Right forelimb (tissue), 1 donor: ENCODE measurements around the gene VSIG4.
"Not testable (repeated sequence)": the region's sequence is repeated elsewhere in the genome, so short reads cannot be mapped to it uniquely, and the experiment has no call there.

Experiments
- DNase-seq: peaks from one replicate; pipeline ENCODE4 v3.0.0-alpha.2; 2018

VSIG4 gene

GRCh38 chrX:66007851-66008250, 32.0 kb downstream of the VSIG4 start:
- DNase-seq = no peak

- no peak for DNase-seq
Measured at GRCh38 chrX:66005830-66006449, 33.9 kb downstream of the VSIG4 start.

- DNase-seq = no peak
Measured at GRCh38 chrX:66004928-66005829, 34.7 kb downstream of the VSIG4 start.

GRCh38 chrX:66002824-66003680, 36.8 kb downstream of the VSIG4 start:
- DNase-seq = no peak

- no peak for DNase-seq
Measured at GRCh38 chrX:66001596-66001995, 38.3 kb downstream of the VSIG4 start.

- no peak for DNase-seq
Measured at GRCh38 chrX:66000628-66001272, 39.1 kb downstream of the VSIG4 start.

- no peak for DNase-seq
Measured at GRCh38 chrX:66000178-66000577, 39.7 kb downstream of the VSIG4 start.

- DNase-seq = no peak
Measured at GRCh38 chrX:65999563-66000148, 40.2 kb downstream of the VSIG4 start.

GRCh38 chrX:65999029-65999562, 40.8 kb downstream of the VSIG4 start:
- DNase-seq = no peak

- DNase-seq = no peak
Measured at GRCh38 chrX:65997978-65998717, 41.7 kb downstream of the VSIG4 start.

- DNase-seq = no peak
Measured at GRCh38 chrX:65994519-65995506, 45.1 kb downstream of the VSIG4 start.

- DNase-seq = no peak
Measured at GRCh38 chrX:65993915-65994460, 45.9 kb downstream of the VSIG4 start.

GRCh38 chrX:65993332-65993731, 46.5 kb downstream of the VSIG4 start:
- DNase-seq = no peak

GRCh38 chrX:65990702-65991101, 49.2 kb downstream of the VSIG4 start:
- DNase-seq = no peak

GRCh38 chrX:65987811-65988210, 52.1 kb downstream of the VSIG4 start:
- no peak for DNase-seq

- DNase-seq = no peak
Measured at GRCh38 chrX:65985922-65986588, 53.8 kb downstream of the VSIG4 start.

GRCh38 chrX:65985211-65985610, 54.7 kb downstream of the VSIG4 start:
- no peak for DNase-seq

- not testable (repeated sequence) for DNase-seq
Measured at GRCh38 chrX:65977161-65977560, 62.7 kb downstream of the VSIG4 start.

- DNase-seq = no peak
Measured at GRCh38 chrX:65976161-65976560, 63.7 kb downstream of the VSIG4 start.
